Left cardiac atrium (tissue), 4 donors: ENCODE measurements around the gene C12orf76. TPM values are rescaled to one million over a fixed set of nuclear protein-coding genes. Genes with fewer than 3 reads are reported as not detected.

Source experiments
- ATAC-seq, 2 donors: fragments of 200-7000 bp; cut with Tn5 transposase; one replicate each; pipeline ENCODE4 v1.9.1; 2020; ENCODE audit warnings: mild to moderate bottlenecking in 2 of 2, moderate library complexity in 2 of 2
- DNase-seq: peaks from one replicate; pipeline ENCODE4 v3.0.0-alpha.2; 2020
- intact Hi-C, 2 donors: fragments of 100-400 bp; cut with DNase I; formaldehyde crosslinking; loops; one replicate each; pipeline versions ENCODE4 v1.14.1 to v1.15.1; 2022 to 2023
- total RNA-seq, 2 donors: library from RNA; stranded (reverse); fragmentation: NEBNext Ultra II Directional; extraction: Animal tissue kit (Norgen Biotek cat#: 25700); gene quantifications; one replicate each; pipeline ENCODE4 v1.2.1, GENCODE V29; 2021
- donor health status: DM: no; HTN: yes; CAD: no.
- donor health status: DM: no; HTN: yes; CAD: no; lungs with severe emphysema.
- donor health status: DM: yes; HTN: yes; CAD: no.
- donor health status: Dilated cardiomyopathy.

Gene C12orf76
- total RNA-seq, 2 donors from 2014 or later: 6.0 to 7.8 TPM

DNA sequence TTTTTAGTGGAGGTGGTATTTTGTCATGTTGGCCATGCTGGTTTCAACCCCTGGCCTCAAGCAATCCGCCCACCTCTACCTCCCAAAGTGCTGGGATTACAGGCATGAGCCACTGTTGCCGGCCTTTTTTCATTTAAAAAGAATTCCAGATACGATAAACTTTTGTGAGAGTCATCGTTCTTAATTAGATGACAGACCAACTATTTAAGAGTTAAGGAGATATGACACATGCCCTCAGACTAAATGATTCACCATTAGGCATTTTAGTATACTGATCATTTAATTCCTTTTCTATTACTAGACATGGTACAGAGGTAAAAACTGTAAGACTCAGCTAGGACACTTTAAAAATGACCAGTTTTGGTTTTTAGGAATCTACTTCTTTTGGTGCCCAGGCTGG lies 46.7 kb downstream of the C12orf76 start:
- intact Hi-C loops: no loop called here
- DNase-seq (no peak), ATAC-seq (no peak)

DNA sequence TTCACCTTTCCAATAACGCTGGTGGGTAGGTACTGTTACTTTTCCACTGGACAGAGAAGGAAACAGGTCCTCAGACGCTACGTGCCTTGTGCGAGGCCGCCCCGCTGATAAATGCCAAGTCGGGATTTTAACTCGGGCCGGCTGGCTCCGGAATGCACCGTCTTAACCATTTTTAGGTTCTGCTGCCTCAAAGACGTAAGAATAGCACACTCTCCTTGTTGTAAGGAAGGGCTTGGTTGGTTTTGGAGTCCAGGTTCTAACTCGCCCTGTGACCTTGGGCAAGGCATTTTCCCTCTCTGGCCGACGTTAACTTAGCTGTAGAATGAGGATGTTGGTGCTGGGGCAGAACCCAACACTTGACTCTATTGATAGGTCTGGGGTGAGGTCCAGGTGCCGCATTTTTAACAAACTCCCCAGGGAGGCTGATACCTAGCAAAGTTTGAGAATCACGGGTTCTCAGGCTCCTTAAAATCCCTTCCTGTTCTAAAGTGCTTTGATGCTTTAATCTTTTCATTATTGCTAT lies 48.3 kb downstream of the C12orf76 start:
- DNase-seq: no peak

GRCh38 chr12:109999649-109999971 lies 48.7 kb downstream of the C12orf76 start:
- ATAC-seq (no peak), DNase-seq (no peak)
- intact Hi-C loops: no loop called here

More for the DNA sequence above, 48.3 kb downstream of the C12orf76 start:
- intact Hi-C loops: no loop called here
- ATAC-seq: no peak

GRCh38 chr12:109998904-109999648 lies 49.2 kb downstream of the C12orf76 start, which contains the start of gene ANKRD13A:
Gene ANKRD13A (plus strand): TSS chr12:109999430. CDS start chr12:109999689, 259 bp downstream.
- peak; percentile 91 for DNase-seq
- ATAC-seq: peak; percentile 87 to 88
- intact Hi-C loops: no loop called here

DNA sequence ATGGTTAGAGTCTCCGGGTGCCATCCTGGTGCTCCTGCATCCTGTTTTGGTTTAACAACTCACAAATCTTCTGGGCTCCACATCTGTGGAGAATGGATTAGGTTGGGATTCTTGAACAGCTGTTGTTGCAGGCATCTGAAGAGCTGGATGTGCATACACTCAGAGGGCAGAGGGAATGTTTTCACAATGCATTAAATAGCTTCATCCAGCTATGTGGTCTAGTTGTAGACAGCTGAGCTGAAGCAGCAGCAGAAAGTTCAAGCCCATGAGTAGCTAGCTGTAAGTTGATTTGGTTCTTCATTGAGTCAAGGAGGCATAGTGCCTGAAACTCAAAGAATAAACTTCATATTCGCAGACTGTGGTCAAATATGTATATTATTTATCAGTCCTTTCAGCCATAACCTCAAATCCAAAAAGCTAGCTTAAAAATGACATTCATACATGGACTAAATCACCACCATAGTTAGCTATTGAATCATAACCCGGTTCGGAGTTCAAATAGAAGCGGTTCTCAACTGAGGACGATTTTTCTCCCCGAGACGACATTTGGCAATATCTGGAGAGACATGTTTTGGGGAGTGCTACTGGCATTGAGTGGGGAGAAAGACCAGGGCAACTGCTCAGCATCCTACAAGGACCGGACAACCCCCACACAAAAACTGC lies 50.0 kb downstream of the C12orf76 start:
- DNase-seq (no peak), ATAC-seq (no peak)
- intact Hi-C loops: no loop called here

DNA sequence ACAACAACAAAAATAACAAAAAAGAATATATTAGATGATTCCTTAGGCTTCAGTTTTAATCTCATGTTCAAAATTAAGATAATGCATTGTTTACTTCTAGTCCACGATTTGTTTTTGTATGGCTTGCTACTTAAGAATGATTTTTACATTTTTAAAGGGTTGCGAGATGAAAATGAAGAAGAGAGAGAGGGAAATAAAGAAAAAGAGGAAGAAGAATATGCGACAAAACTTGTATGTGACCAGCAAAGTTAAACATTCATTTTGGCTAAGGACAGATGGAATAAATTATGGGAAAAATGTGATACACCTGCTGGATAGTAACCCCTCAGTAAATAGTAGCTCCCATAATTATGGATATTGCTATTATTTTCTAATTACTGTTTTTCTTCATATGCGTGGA lies 50.9 kb downstream of the C12orf76 start:
- intact Hi-C loops: no loop called here
- no peak for DNase-seq
- ATAC-seq: no peak

- intact Hi-C loops: no loop called here
Measured at GRCh38 chr12:109996483-109996853, 51.9 kb downstream of the C12orf76 start.

GRCh38 chr12:109995686-109996482 lies 52.4 kb downstream of the C12orf76 start, which contains the start of gene GIT2:
Gene GIT2 (minus strand): TSS chr12:109996368. CDS start chr12:109996224, 144 bp downstream.
- peak; percentile 91 to 93 for ATAC-seq
- peak; percentile 95 for DNase-seq
- intact Hi-C loops: no loop called here

More at GRCh38 chr12:109996483-109996853, 51.9 kb downstream of the C12orf76 start:
- no peak for DNase-seq
- no peak for ATAC-seq

DNA sequence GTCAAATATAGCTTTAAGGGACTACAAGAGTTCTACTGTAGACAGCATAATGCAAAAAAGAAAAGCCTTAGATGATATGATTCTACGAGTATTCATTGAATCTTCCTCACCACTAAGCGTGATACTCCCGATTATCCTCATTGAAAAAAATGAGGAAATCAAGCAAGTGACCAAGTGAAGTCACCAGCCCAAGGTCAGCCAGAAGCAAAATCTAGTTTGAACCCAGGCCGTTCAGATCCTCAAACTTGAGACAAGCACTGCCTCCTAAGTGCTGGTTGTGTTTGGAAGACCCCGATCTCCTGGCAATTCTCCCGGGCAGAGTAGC lies 53.0 kb downstream of the C12orf76 start:
- no peak for ATAC-seq
- no peak for DNase-seq
- intact Hi-C loops: no loop called here

DNA sequence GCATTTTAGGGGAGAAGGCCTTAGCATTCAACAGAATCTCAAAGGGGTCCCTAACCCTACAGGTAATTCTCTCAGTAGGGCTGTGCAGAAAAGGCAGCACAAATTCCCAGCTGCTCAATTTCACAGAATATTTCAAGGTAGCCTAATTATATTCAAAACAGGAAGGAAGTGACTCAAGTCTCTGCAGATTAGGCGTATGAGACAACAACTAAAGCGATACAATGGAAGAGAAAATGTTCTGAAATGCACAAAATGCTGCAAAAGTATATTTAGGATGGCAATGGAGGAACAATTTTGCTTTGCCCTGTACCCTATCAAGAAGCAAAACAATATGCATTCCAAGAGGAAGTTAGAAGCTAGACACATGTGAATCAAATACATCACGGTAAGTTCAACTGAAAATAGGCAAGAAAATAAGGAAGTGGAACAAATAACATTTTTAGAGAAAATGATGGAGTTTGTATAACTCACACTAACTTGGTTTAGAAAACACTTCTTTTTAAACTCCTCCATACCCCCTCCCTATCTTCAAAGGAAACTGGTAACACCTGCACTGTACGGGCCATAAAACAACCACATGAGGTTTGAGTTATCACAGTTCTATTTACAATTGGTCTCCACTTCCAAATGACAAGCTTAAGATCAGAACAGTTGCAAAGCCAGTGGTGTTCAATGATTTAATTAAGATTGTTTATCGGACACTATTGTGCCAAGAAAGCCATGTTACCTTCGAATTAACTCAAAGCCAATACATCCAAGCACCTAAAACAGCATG lies 53.7 kb downstream of the C12orf76 start:
- intact Hi-C loops: no loop called here
- DNase-seq: no peak
- no peak for ATAC-seq

- ATAC-seq (no peak), DNase-seq (no peak)
- intact Hi-C loops: no loop called here
Measured at GRCh38 chr12:109993091-109993490, 55.2 kb downstream of the C12orf76 start.

DNA sequence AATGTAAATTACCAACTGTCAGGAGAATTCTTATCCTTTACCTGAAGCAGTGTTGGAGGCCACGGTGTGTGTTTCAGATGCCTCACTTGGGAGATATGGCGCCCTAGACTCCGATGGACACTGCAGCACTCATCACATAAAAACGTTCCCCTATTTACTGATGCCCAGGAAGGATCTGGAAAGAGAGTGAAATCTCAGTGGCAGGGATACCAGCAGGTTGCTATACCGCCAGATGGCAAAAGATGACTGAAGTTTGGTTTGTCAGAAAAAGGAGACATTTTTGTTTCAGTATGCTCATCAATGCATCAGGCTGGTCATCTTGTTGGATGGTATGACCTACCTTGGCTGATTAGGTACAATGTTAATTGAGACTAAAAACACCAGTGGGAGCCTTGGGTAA lies 56.7 kb downstream of the C12orf76 start:
- no peak for DNase-seq

More for the DNA sequence above, 56.7 kb downstream of the C12orf76 start:
- intact Hi-C loops: no loop called here
- ATAC-seq: no peak

Other genes with a start within 250 kb of the C12orf76 start
- 1 to 10 TPM; 1.0 to 1.2 TPM for gene TRPV4, start 215.1 kb downstream of the C12orf76 start, total RNA-seq
- 10 to 100 TPM; 22.7 to 28.5 TPM for gene GLTP, start 168.0 kb downstream of the C12orf76 start, total RNA-seq
- gene TCHP, start 148.2 kb downstream of the C12orf76 start, total RNA-seq: 10 to 100 TPM; 10.9 to 11.5 TPM
- 10 to 100 TPM; 34.5 to 35.3 TPM for gene GIT2, start 52.2 kb downstream of the C12orf76 start, total RNA-seq
- gene ANKRD13A, start 49.1 kb downstream of the C12orf76 start, total RNA-seq: 10 to 100 TPM; 18.7 to 20.4 TPM
- 10 to 100 TPM in 1 of 2 donors, 1 to 10 TPM in 1; 8.0 to 12.6 TPM for gene IFT81, start 75.8 kb upstream of the C12orf76 start, total RNA-seq
- 1,000 to 10,000 TPM; 2,696 to 3,455 TPM for gene ATP2A2, start 232.7 kb upstream of the C12orf76 start, total RNA-seq